GM23248 (cell line): ENCODE data around the gene KRT8. TPM values are rescaled to one million over a fixed set of nuclear protein-coding genes. Genes with fewer than 3 reads are reported as not detected.

Experiments used
- DNase-seq: peaks from one replicate; pipeline ENCODE4 v3.0.0-alpha.2; 2015
- H2AFZ ChIP-seq: fragments of 200-600 bp; sonication (generic); 2 replicates; pipeline ENCODE4 v1.6.1; 2016; ENCODE audit warnings: antibody characterized with exemption
- H3F3A ChIP-seq: fragments of 200-600 bp; sonication (generic); 2 replicates; pipeline ENCODE4 v1.6.1; 2016; ENCODE audit warnings: mild to moderate bottlenecking, antibody characterized with exemption, mixed run types; ENCODE audit not compliant: insufficient read depth
- H3K27ac ChIP-seq: fragments of 200-600 bp; sonication (generic); 2 replicates; pipeline ENCODE4 v1.5.1; 2016; ENCODE audit warnings: mild to moderate bottlenecking
- H3K27me3 ChIP-seq: fragments of 200-600 bp; sonication (generic); replicated peaks from 2 replicates; pipeline ENCODE4 v1.6.1; 2016; ENCODE audit warnings: mild to moderate bottlenecking; ENCODE audit not compliant: insufficient read depth
- H3K36me3 ChIP-seq: fragments of 200-600 bp; sonication (generic); 2 replicates; pipeline ENCODE4 v1.6.1; 2016; ENCODE audit warnings: low read depth, mild to moderate bottlenecking
- H3K4me1 ChIP-seq: fragments of 200-600 bp; sonication (generic); 2 replicates; pipeline ENCODE4 v1.6.1; 2016; ENCODE audit warnings: mild to moderate bottlenecking; ENCODE audit not compliant: insufficient read depth
- H3K4me2 ChIP-seq: fragments of 200-600 bp; sonication (generic); one replicate; pipeline ENCODE4 v1.6.1; 2016; ENCODE audit warnings: mild to moderate bottlenecking; ENCODE audit not compliant: unreplicated experiment
- H3K4me3 ChIP-seq: fragments of 200-600 bp; sonication (generic); 2 replicates; pipeline ENCODE4 v1.5.1; 2016; ENCODE audit warnings: mild to moderate bottlenecking
- H3K79me2 ChIP-seq: fragments of 200-600 bp; sonication (generic); 2 replicates; pipeline ENCODE4 v1.6.1; 2016; ENCODE audit warnings: mild to moderate bottlenecking; ENCODE audit not compliant: insufficient read depth
- H3K9ac ChIP-seq: fragments of 200-600 bp; sonication (generic); 2 replicates; pipeline ENCODE4 v1.6.1; 2016; ENCODE audit warnings: mild to moderate bottlenecking
- H3K9me2 ChIP-seq: fragments of 200-600 bp; sonication (generic); 2 replicates; pipeline ENCODE4 v1.6.1; 2016; ENCODE audit warnings: mixed run types, mild to moderate bottlenecking, moderate library complexity; ENCODE audit not compliant: insufficient read depth
- H3K9me3 ChIP-seq: fragments of 200-600 bp; sonication (generic); one replicate; pipeline ENCODE4 v1.6.1; 2017; ENCODE audit warnings: low read depth
- H4K20me1 ChIP-seq: fragments of 200-600 bp; sonication (generic); 2 replicates; pipeline ENCODE4 v1.6.0; 2016; ENCODE audit not compliant: insufficient read depth
- EZH2 ChIP-seq: fragments of 200-600 bp; sonication (generic); IDR thresholded peaks from 2 replicates; pipeline ENCODE4 v1.6.1; 2018; ENCODE audit warnings: antibody characterized with exemption, mild to moderate bottlenecking; ENCODE audit not compliant: insufficient read depth, poor library complexity, severe bottlenecking
- EZH2phosphoT487 ChIP-seq: fragments of 200-600 bp; sonication (generic); IDR thresholded peaks from 2 replicates; pipeline ENCODE4 v1.6.1; 2018; ENCODE audit warnings: antibody characterized with exemption, moderate library complexity, mild to moderate bottlenecking, low read depth; ENCODE audit not compliant: insufficient read depth
- WGBS, 2 experiments: methylation state at CpG; one replicate each; pipeline ENCODE4 v1.1.6; 2015 to 2017; ENCODE audit warnings: low lambda C conversion rate in 2 of 2, low coverage in 1 of 2; ENCODE audit errors: missing lambda C conversion rate in 2 of 2; 5-methylcytosine and 5-hydroxymethylcytosine counted together
- in situ Hi-C: fragments of 300-500 bp; cut with MboI; formaldehyde crosslinking; loops from 2 replicates; pipeline ENCODE4 v1.15.0; 2020
- polyA plus RNA-seq: library from polyadenylated mRNA; unstranded; fragments of >200 nt; fragmentation: Nextera tagmentation; extraction: Ambion mirVana; gene quantifications from 2 replicates; pipeline ENCODE4 v1.2.1, GENCODE V29; 2016
- total RNA-seq: library from RNA; depleted of rRNA; stranded (reverse); fragments of >200 nt; shearing (Covaris generic); gene quantifications from 2 replicates; pipeline ENCODE4 v1.2.3, GENCODE V29; 2014

Gene KRT8
- total and polyA plus RNA-seq, 2 experiments from 2014 or later = 5.5 to 19.8 TPM

DNA sequence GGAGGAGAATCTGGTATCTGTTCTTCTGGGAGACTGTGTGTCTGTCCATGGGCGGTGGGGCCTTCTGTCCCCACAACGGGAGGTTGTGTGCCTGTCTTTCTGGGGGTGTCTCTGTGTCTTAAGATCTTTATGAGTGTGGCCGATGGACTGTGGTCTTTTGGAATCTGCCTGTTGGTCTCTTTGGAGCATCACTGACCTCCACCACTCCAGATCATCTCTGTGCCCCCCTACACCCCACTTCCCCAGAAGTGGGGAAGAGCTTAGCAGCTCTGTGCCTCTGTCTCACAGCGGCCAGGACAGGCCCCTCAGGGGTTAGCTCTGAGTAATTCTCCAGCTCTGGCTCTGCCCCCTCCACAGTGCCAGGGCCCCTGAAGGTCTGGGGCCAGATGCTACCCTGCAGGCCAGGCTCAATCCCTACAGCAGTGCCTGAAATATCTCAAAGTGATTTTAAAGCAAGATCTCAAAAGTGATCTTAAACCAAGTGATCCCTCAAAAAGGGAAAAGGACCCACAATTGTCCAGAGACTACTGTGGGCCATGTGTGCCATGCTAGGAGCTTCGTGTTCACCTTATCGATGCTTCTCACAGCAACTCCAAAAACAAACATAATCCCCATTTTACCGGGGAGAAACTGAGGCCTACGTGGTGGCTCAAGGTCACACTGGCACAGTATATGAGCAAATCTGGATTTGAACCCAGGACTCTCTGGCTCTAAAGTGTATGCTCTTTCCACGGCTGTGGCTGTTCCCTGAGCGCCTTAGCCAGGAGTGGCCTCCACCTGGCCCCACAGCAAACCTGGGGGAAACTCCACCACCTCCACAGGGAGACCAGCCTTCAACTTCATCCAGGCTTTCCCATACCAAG is 30.1 kb downstream of the KRT8 start:
- in situ Hi-C loops = loop anchor here (10.0 kb wide), 1 partner anchor 720 kb away; no protein-coding TSS in a partner anchor
- no peaks in the 10 kb centered on the region for H3K36me3 ChIP-seq
- H3K9me3 ChIP-seq = no peaks in the 10 kb centered on the region
- H3K9me2 ChIP-seq = no peaks in the 10 kb centered on the region
- H3K4me2 ChIP-seq = peak overlapping the region; percentile 56
- no peaks in the 10 kb centered on the region for H3K79me2 ChIP-seq
- peak; percentile 65 for DNase-seq
- 74 to 77% methylated on average over 10 of the region's 10 CpGs for WGBS, 2 experiments
- peak overlapping the region; percentile 74 for H3K27ac ChIP-seq
- TF ChIP-seq EZH2 (no peak), EZH2phosphoT487 (no peak)
- H3F3A ChIP-seq = peaks cover 26% of the 10 kb centered on the region
- peaks cover 41% of the 10 kb centered on the region for H3K4me1 ChIP-seq
- 0 out of 2 replicates have a peak overlapping the region, but pooled peaks have one; percentile 32 for H2AFZ ChIP-seq
- peak overlapping the region; percentile 29 for H3K4me3 ChIP-seq
- peak overlapping the region; percentile 89 for H3K9ac ChIP-seq
- no peaks in the 10 kb centered on the region for H4K20me1 ChIP-seq
- no peaks in the 10 kb centered on the region for H3K27me3 ChIP-seq

DNA sequence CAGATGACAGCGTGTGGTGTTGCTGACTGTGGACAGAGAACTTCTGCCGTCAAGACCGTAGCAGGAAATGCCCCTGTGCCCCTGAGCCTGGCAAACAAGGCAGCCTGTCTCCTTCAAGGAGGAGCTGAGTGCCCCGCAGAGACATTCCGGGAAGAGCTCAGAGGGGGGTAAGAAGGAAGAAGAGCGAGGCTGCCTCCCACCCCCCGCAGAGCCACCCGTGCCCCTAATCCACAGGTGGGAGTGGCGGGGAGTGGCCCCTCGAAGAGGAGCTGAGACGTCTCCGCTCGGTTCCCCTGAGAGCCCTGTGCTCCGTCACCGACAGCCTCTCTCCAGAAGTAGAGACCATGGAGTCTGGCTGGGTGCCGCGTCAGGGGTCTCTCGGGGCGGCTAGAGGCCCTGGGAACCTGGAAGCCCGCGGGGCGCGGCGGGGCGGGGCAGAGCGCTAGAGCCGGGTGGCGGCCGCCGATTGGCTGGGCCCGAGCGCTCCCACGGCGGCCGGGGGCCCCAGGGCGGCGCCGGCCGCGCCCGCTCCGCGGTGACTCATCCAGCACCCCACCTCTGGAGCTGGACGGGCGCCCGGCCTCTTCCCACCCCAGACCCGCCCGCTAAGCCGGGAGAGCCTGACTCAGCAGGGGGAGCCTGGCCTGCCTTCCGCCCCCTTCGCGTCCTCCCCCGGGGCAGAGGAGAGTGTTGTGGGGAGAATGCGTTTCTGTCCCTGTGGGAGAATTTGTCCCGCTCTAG is 30.9 kb downstream of the KRT8 start:
- Histone ChIP-seq H3K36me3 (no peaks in the 10 kb centered on the region), H3K9ac (peak overlapping the region; percentile 89), H3K9me3 (no peaks in the 10 kb centered on the region), H3K79me2 (no peaks in the 10 kb centered on the region), H3K9me2 (no peaks in the 10 kb centered on the region), H3K4me2 (peak overlapping the region; percentile 68), H3K4me3 (peak overlapping the region; percentile 59), H3K27ac (peak overlapping the region; percentile 86), H3K27me3 (no peaks in the 10 kb centered on the region), H2AFZ (peak overlapping the region; percentile 57; the same call in 1 of the 2 replicates), H3F3A (peaks cover 26% of the 10 kb centered on the region), H4K20me1 (no peaks in the 10 kb centered on the region), H3K4me1 (peaks cover 41% of the 10 kb centered on the region)
- no peak for TF ChIP-seq EZH2
- TF ChIP-seq EZH2phosphoT487 = no peak
- WGBS, 2 experiments = 5% methylated on average over 23 to 30 of the region's 55 CpGs
- in situ Hi-C loops = loop anchor here (10.0 kb wide), 1 partner anchor 719 kb away; no protein-coding TSS in a partner anchor
- DNase-seq = peak; percentile 99

DNA sequence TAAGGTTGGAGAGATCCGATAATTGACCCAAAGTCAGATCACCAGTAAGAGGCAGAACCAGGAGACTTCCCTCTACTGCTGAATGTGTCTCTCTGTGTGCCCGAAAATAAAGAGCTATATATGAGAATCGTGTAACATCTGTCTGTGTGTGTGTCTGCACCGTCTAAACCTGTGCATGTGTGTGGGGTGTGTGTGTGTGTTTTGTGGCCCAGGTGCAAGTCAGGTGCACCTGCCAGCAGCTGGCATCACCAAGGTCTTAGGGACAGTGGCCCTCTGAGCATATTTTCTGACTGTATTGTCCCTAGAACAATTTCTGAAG is 31.4 kb downstream of the KRT8 start:
- H2AFZ ChIP-seq = peak overlapping the region; percentile 57; the same call in 1 of the 2 replicates
- H3K4me3 ChIP-seq = peak overlapping the region; percentile 59
- no peaks in the 10 kb centered on the region for H3K9me2 ChIP-seq
- no peaks in the 10 kb centered on the region for H3K36me3 ChIP-seq
- peak overlapping the region; percentile 68 for H3K4me2 ChIP-seq
- 43 to 45% methylated on average over 4 of the region's 4 CpGs for whole genome bisulfite sequencing, 2 experiments
- no peaks in the 10 kb centered on the region for H3K27me3 ChIP-seq
- H3F3A ChIP-seq = peaks cover 26% of the 10 kb centered on the region
- no peaks in the 10 kb centered on the region for H3K79me2 ChIP-seq
- peak overlapping the region; percentile 86 for H3K27ac ChIP-seq
- no peak for DNase-seq
- H3K4me1 ChIP-seq = peaks cover 41% of the 10 kb centered on the region
- TF ChIP-seq EZH2 = no peak
- TF ChIP-seq EZH2phosphoT487 = no peak
- peak overlapping the region; percentile 89 for H3K9ac ChIP-seq
- H3K9me3 ChIP-seq = no peaks in the 10 kb centered on the region
- in situ Hi-C loops = loop anchor here (10.0 kb wide), 1 partner anchor 719 kb away; no protein-coding TSS in a partner anchor
- no peaks in the 10 kb centered on the region for H4K20me1 ChIP-seq

DNA sequence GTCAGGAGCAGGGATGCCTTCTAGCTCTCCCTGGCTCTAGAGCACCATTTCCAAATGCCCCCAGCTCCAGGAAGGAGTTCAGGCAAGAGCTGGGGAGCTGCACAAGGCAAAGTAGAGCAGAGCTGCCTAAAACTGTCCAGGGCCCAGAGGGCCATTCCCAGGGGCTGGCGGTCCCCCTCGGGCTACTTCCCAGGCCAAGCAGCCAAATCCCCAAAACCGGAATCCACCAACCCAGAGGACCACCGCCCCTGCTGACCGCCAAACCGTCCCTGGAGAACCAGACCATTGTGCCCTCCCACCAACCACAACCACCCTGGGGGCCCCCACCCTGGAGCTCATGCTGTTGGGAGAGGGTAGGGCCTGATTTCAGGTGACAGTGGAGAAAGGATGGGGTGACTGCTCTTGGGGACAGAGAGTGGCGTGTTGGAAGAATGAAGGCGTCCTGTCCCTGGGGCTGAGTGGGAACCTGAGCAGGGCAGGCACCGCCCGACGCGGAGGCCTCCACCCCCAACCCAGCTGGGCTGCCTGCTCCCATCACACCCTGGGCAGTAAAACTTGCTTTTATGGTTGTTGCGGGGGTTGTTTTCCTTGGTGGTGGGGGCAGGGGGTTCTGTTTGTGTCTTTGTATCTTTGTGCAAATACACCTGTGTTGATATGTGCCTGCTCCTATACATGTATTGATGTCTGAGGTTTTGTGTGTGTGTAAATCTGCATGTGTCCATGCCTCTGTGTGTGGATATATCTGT is 32.1 kb downstream of the KRT8 start:
- peaks cover 26% of the 10 kb centered on the region for H3F3A ChIP-seq
- no peaks in the 10 kb centered on the region for H3K36me3 ChIP-seq
- no peak for DNase-seq
- no peaks in the 10 kb centered on the region for H4K20me1 ChIP-seq
- H3K4me2 ChIP-seq = peak overlapping the region; percentile 68
- TF ChIP-seq EZH2phosphoT487 (no peak), EZH2 (no peak)
- in situ Hi-C loops = loop anchor here (10.0 kb wide), 1 partner anchor 718 kb away; no protein-coding TSS in a partner anchor
- H3K9ac ChIP-seq = peak overlapping the region; percentile 89
- H3K9me2 ChIP-seq = no peaks in the 10 kb centered on the region
- no peaks in the 10 kb centered on the region for H3K9me3 ChIP-seq
- no peak overlapping the region for H3K4me3 ChIP-seq
- H3K27ac ChIP-seq = peak overlapping the region; percentile 93
- H3K79me2 ChIP-seq = no peaks in the 10 kb centered on the region
- H3K27me3 ChIP-seq = no peaks in the 10 kb centered on the region
- H2AFZ ChIP-seq = no peak overlapping the region
- 98 to 99% methylated on average over 13 of the region's 13 CpGs for WGBS, 2 experiments
- peaks cover 41% of the 10 kb centered on the region for H3K4me1 ChIP-seq
